Left colon (tissue), 2 donors: ENCODE results near the gene ANO4. TPM values are rescaled to one million over a fixed set of nuclear protein-coding genes. Genes with fewer than 3 reads are reported as not detected.

Source experiments
- total RNA-seq, 2 donors: library from RNA; stranded (reverse); fragmentation: NEBNext Ultra II Directional; extraction: Animal tissue kit (Norgen Biotek cat#: 25700); gene quantifications; one replicate each; pipeline ENCODE4 v1.2.1, GENCODE V29; 2021
- donor health status: DM: no; HTN: no; CAD: no.
- donor health status: DM: yes; HTN: yes; CAD: no.

ANO4 gene
- total RNA-seq, 2 donors from 2014 or later = 0.15 to 0.89 TPM

Other genes with a start within 250 kb of the ANO4 start
- 10 to 100 TPM; 16.0 to 26.6 TPM for gene GAS2L3, start 221.1 kb upstream of the ANO4 start, total RNA-seq